WTC11 (cell line): Measurements from ENCODE around the gene LARGE1. TPM values are rescaled to one million over a fixed set of nuclear protein-coding genes. Genes with fewer than 3 reads are reported as not detected.

Source experiments
- ATAC-seq: fragments of 200-7000 bp; cut with Tn5 transposase; 2 replicates; pipeline ENCODE4 v1.10.0; 2021; ENCODE audit warnings: mild to moderate bottlenecking, moderate library complexity
- CTCF ChIA-PET: fragments of 300-600 bp; sonication (Branson Sonifier 250); formaldehyde crosslinking; loops from one replicate; lab custom pipeline; 2021; ENCODE audit warnings: antibody characterized with exemption; lab: Charles Lee
- POLR2A ChIA-PET: fragments of 350-600 bp; sonication (Branson Sonifier 250); formaldehyde crosslinking; loops from one replicate; lab custom pipeline; 2021; ENCODE audit warnings: antibody characterized with exemption; lab: Charles Lee
- DNase-seq: peaks from one replicate; pipeline ENCODE4 v3.0.0; 2021; ENCODE audit warnings: low spot score
- H3K27ac Mint-ChIP-seq: 2 replicates; pipeline ENCODE4 v1.8.0; 2021; ENCODE audit warnings: mixed read lengths
- H3K27me3 Mint-ChIP-seq: 2 replicates; pipeline ENCODE4 v1.8.0; 2021; ENCODE audit warnings: low read depth, mild to moderate bottlenecking, moderate library complexity, mixed read lengths
- H3K36me3 Mint-ChIP-seq: 2 replicates; pipeline ENCODE4 v1.8.0; 2021; ENCODE audit warnings: mixed read lengths
- H3K4me1 Mint-ChIP-seq: 2 replicates; pipeline ENCODE4 v1.8.0; 2022; ENCODE audit warnings: mixed read lengths
- H3K4me3 Mint-ChIP-seq: 2 replicates; pipeline ENCODE4 v1.8.0; 2021; ENCODE audit warnings: mild to moderate bottlenecking, moderate library complexity, mixed read lengths
- H3K9me3 Mint-ChIP-seq: 2 replicates; pipeline ENCODE4 v1.8.0; 2021; ENCODE audit warnings: mixed read lengths
- CBFB ChIP-seq: sonication (generic); formaldehyde crosslinking; IDR thresholded peaks from 2 replicates; pipeline ENCODE4 v1.8.1; 2022; ENCODE audit warnings: mild to moderate bottlenecking, low read depth, missing genetic modification reagents
- CREM ChIP-seq: sonication (generic); formaldehyde crosslinking; IDR thresholded peaks from 2 replicates; pipeline ENCODE4 v1.8.1; 2022; ENCODE audit warnings: mild to moderate bottlenecking, missing genetic modification reagents, moderate library complexity
- FOXP4 ChIP-seq: sonication (generic); formaldehyde crosslinking; IDR thresholded peaks from 2 replicates; pipeline ENCODE4 v1.8.0; 2022; ENCODE audit warnings: mild to moderate bottlenecking, missing genetic modification reagents
- GRHL2 ChIP-seq: fragments of 250-450 bp; sonication (Bioruptor Pico); IDR thresholded peaks from 2 replicates; pipeline ENCODE4 v1.8.0; 2022; ENCODE audit warnings: mild to moderate bottlenecking, moderate library complexity; ENCODE audit not compliant: insufficient replicate concordance, severe bottlenecking
- JUN ChIP-seq: sonication (generic); formaldehyde crosslinking; IDR thresholded peaks from 2 replicates; pipeline ENCODE4 v1.8.0; 2023; ENCODE audit warnings: mild to moderate bottlenecking, missing genetic modification reagents
- NFATC4 ChIP-seq: fragments of 250-450 bp; sonication (Bioruptor Pico); IDR thresholded peaks from 2 replicates; pipeline ENCODE4 v1.9.0; 2021; ENCODE audit warnings: mild to moderate bottlenecking
- PREB ChIP-seq: sonication (generic); formaldehyde crosslinking; IDR thresholded peaks from 2 replicates; pipeline ENCODE4 v1.8.1; 2022; ENCODE audit warnings: mild to moderate bottlenecking, missing genetic modification reagents, moderate library complexity, borderline replicate concordance
- RORB ChIP-seq: fragments of 250-450 bp; sonication (Bioruptor Pico); IDR thresholded peaks from 2 replicates; pipeline ENCODE4 v1.9.0; 2021; ENCODE audit warnings: mild to moderate bottlenecking
- SMAD3 ChIP-seq: sonication (generic); formaldehyde crosslinking; IDR thresholded peaks from 2 replicates; pipeline ENCODE4 v1.8.0; 2022; ENCODE audit warnings: missing genetic modification reagents, mild to moderate bottlenecking, borderline replicate concordance
- SOX15 ChIP-seq: fragments of 250-450 bp; sonication (Bioruptor Pico); IDR thresholded peaks from 2 replicates; pipeline ENCODE4 v1.9.0; 2021; ENCODE audit warnings: mild to moderate bottlenecking
- USF2 ChIP-seq: sonication (generic); formaldehyde crosslinking; IDR thresholded peaks from 2 replicates; pipeline ENCODE4 v1.8.1; 2023; ENCODE audit warnings: mild to moderate bottlenecking, missing genetic modification reagents, moderate library complexity
- ZNF232 ChIP-seq: sonication (generic); formaldehyde crosslinking; IDR thresholded peaks from 2 replicates; pipeline ENCODE4 v1.8.0; 2022; ENCODE audit warnings: mild to moderate bottlenecking, missing genetic modification reagents
- ZNF281 ChIP-seq: sonication (generic); formaldehyde crosslinking; IDR thresholded peaks from 2 replicates; pipeline ENCODE4 v1.8.0; 2023; ENCODE audit warnings: mild to moderate bottlenecking, missing genetic modification reagents
- ZNF416 ChIP-seq: fragments of 250-450 bp; sonication (Bioruptor Pico); IDR thresholded peaks from 2 replicates; pipeline ENCODE4 v1.9.0; 2021; ENCODE audit warnings: mild to moderate bottlenecking, inconsistent platforms
- total RNA-seq: library from RNA; stranded (reverse); gene quantifications from 3 replicates; pipeline ENCODE4 v1.2.3, GENCODE V29; 2021
- TF ChIP-seq, protein P1 (sequence below): sonication (generic); formaldehyde crosslinking; IDR thresholded peaks from 2 replicates; pipeline ENCODE4 v1.8.1; 2023; ENCODE audit warnings: mild to moderate bottlenecking, moderate library complexity, missing genetic modification reagents
- TF ChIP-seq, protein P2 (sequence below): fragments of 250-450 bp; sonication (Bioruptor Pico); IDR thresholded peaks from 2 replicates; pipeline ENCODE4 v1.9.0; 2021; ENCODE audit warnings: mild to moderate bottlenecking, borderline replicate concordance

The LARGE1 gene
- total RNA-seq, 1 experiment from 2014 or later: 72.6 TPM

DNA sequence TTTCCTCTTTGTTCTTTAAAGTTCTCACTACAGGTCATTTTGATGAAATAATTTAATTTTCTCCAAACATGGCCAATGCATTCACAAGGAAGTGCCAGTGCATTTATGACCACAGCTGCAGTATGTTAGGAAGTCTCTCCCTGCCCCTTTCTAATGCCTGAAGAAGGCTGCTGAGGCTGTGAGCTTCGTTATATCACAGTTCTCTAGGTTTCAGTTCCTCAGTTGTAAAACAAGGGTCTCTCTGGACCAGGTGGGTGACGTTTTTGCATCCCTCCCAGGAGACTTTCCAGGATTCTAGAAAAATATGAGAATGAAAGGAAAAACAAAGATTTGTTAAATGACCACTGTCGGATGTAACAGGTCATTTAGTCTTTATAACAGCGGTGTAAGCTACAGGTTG lies 171.6 kb downstream of the LARGE1 start:
- no peak overlapping the region for H3K27ac Mint-ChIP-seq
- ATAC-seq: no peak
- peaks cover 11% of the 10 kb centered on the region for H3K9me3 Mint-ChIP-seq
- no peak for DNase-seq
- no peaks in the 10 kb centered on the region for H3K27me3 Mint-ChIP-seq
- peaks cover 11% of the 10 kb centered on the region; the same call in 1 of the 2 replicates for H3K4me1 Mint-ChIP-seq
- TF ChIP-seq, protein P1, sequence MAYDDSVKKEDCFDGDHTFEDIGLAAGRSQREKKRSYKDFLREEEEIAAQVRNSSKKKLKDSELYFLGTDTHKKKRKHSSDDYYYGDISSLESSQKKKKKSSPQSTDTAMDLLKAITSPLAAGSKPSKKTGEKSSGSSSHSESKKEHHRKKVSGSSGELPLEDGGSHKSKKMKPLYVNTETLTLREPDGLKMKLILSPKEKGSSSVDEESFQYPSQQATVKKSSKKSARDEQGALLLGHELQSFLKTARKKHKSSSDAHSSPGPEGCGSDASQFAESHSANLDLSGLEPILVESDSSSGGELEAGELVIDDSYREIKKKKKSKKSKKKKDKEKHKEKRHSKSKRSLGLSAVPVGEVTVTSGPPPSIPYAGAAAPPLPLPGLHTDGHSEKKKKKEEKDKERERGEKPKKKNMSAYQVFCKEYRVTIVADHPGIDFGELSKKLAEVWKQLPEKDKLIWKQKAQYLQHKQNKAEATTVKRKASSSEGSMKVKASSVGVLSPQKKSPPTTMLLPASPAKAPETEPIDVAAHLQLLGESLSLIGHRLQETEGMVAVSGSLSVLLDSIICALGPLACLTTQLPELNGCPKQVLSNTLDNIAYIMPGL (CRISPR knock-in tag): no peak
- TF ChIP-seq USF2 (CRISPR knock-in tag) (no peak), ZNF416 (CRISPR knock-in tag) (no peak), PREB (no peak), CBFB (CRISPR knock-in tag) (no peak), NFATC4 (no peak), ZNF281 (CRISPR knock-in tag) (no peak), SMAD3 (CRISPR knock-in tag) (no peak)
- TF ChIP-seq, protein P2, sequence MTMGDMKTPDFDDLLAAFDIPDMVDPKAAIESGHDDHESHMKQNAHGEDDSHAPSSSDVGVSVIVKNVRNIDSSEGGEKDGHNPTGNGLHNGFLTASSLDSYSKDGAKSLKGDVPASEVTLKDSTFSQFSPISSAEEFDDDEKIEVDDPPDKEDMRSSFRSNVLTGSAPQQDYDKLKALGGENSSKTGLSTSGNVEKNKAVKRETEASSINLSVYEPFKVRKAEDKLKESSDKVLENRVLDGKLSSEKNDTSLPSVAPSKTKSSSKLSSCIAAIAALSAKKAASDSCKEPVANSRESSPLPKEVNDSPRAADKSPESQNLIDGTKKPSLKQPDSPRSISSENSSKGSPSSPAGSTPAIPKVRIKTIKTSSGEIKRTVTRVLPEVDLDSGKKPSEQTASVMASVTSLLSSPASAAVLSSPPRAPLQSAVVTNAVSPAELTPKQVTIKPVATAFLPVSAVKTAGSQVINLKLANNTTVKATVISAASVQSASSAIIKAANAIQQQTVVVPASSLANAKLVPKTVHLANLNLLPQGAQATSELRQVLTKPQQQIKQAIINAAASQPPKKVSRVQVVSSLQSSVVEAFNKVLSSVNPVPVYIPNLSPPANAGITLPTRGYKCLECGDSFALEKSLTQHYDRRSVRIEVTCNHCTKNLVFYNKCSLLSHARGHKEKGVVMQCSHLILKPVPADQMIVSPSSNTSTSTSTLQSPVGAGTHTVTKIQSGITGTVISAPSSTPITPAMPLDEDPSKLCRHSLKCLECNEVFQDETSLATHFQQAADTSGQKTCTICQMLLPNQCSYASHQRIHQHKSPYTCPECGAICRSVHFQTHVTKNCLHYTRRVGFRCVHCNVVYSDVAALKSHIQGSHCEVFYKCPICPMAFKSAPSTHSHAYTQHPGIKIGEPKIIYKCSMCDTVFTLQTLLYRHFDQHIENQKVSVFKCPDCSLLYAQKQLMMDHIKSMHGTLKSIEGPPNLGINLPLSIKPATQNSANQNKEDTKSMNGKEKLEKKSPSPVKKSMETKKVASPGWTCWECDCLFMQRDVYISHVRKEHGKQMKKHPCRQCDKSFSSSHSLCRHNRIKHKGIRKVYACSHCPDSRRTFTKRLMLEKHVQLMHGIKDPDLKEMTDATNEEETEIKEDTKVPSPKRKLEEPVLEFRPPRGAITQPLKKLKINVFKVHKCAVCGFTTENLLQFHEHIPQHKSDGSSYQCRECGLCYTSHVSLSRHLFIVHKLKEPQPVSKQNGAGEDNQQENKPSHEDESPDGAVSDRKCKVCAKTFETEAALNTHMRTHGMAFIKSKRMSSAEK (CRISPR knock-in tag): no peak
- POLR2A ChIA-PET: no interaction called here
- CTCF ChIA-PET: interaction anchor here (0.6 to 1.2 kb wide), 4 partner anchors 9 to 230 kb away, joined by 3 to 4 read pairs (median 4); no protein-coding TSS in a partner anchor
- H3K36me3 Mint-ChIP-seq: peaks cover 19% of the 10 kb centered on the region
- H3K4me3 Mint-ChIP-seq: no peak overlapping the region

GRCh38 chr22:33747576-33748180 lies 172.6 kb downstream of the LARGE1 start:
- DNase-seq: no peak
- Mint-ChIP-seq H3K4me3 (no peak overlapping the region), H3K27ac (no peak overlapping the region; the same call in 1 of the 2 replicates), H3K9me3 (peaks cover 13% of the 10 kb centered on the region), H3K36me3 (peaks cover 21% of the 10 kb centered on the region), H3K4me1 (peaks cover 11% of the 10 kb centered on the region; the same call in 1 of the 2 replicates), H3K27me3 (no peaks in the 10 kb centered on the region)
- peak; percentile 32; the same call in 1 of the 2 replicates for ATAC-seq
- CTCF ChIA-PET: interaction anchor here (0.6 to 1.2 kb wide), 7 partner anchors 8 to 445 kb away, joined by 3 to 6 read pairs (median 4); no protein-coding TSS in a partner anchor
- POLR2A ChIA-PET: no interaction called here
- TF ChIP-seq PREB (no peak), SOX15 (CRISPR knock-in tag) (no peak), FOXP4 (CRISPR knock-in tag) (no peak), CREM (CRISPR knock-in tag) (no peak), ZNF281 (CRISPR knock-in tag) (no peak), JUN (CRISPR knock-in tag) (no peak), RORB (no peak), ZNF232 (CRISPR knock-in tag) (no peak), GRHL2 (CRISPR knock-in tag) (no peak)
